Measurements from ENCODE around the gene TMOD3. TPM values are rescaled to one million over a fixed set of nuclear protein-coding genes. Genes with fewer than 3 reads are reported as not detected.

TMOD3 gene
- total RNA-seq, 1 experiment from 2014 or later = 54.4 TPM

- ChIA-PET CTCF (interaction anchor here (0.7 kb wide), 1 partner anchor 139 kb away, joined by 3 read pairs; no protein-coding TSS in a partner anchor), POLR2A (no interaction called here)
- H3K4me3 ChIP-seq (ENCODE audit: low read depth, low read length) = no peak overlapping the region
- DNase-seq = no peak
- H3K9me3 Mint-ChIP-seq (ENCODE audit: unreplicated experiment) = no peaks in the 10 kb centered on the region
- H3K36me3 ChIP-seq (ENCODE audit: control insufficient read depth, insufficient read depth, low read length) = no peaks in the 10 kb centered on the region
- H3K27me3 Mint-ChIP-seq (ENCODE audit: insufficient read depth, unreplicated experiment) = no peaks in the 10 kb centered on the region
- H3K27me3 ChIP-seq (replicated peaks; ENCODE audit: control insufficient read depth, insufficient read depth, low read length) = no peaks in the 10 kb centered on the region
- H3K9me3 ChIP-seq = no peaks in the 10 kb centered on the region
- no TSS peak for BruUV-seq (replicated peaks)
- TF ChIP-seq CTCF (IDR thresholded peaks at IDR 0.05; ENCODE audit: insufficient read depth in 1 of 2, low read depth in 1 of 2, low read length in 1 of 2, severe bottlenecking in 1 of 2, unreplicated experiment in 1 of 2) = no peak
- H3K36me3 Mint-ChIP-seq (ENCODE audit: insufficient read depth, unreplicated experiment) = peaks cover 37% of the 10 kb centered on the region
- no peak overlapping the region for H3K27ac Mint-ChIP-seq (ENCODE audit: unreplicated experiment)
- H3K4me3 Mint-ChIP-seq (ENCODE audit: unreplicated experiment) = no peak overlapping the region
- intact Hi-C loops (cut with micrococcal nuclease; ENCODE audit: unreplicated experiment) = no loop called here
- peaks cover 6% of the 10 kb centered on the region for H3K4me1 Mint-ChIP-seq (ENCODE audit: low read depth, unreplicated experiment)
- H3K4me1 ChIP-seq = no peaks in the 10 kb centered on the region
Observed at GRCh38 chr15:51866751-51867150, 37.3 kb downstream of the TMOD3 start.

GRCh38 chr15:51869060-51869421 lies 39.6 kb downstream of the TMOD3 start:
- no peak overlapping the region for H3K27ac Mint-ChIP-seq (ENCODE audit: unreplicated experiment)
- no peak overlapping the region for H3K4me3 ChIP-seq (ENCODE audit: low read depth, low read length)
- intact Hi-C loops (cut with micrococcal nuclease; ENCODE audit: unreplicated experiment) = no loop called here
- H3K9me3 ChIP-seq = no peaks in the 10 kb centered on the region
- H3K4me3 Mint-ChIP-seq (ENCODE audit: unreplicated experiment) = no peak overlapping the region
- H3K36me3 ChIP-seq (ENCODE audit: control insufficient read depth, insufficient read depth, low read length) = no peaks in the 10 kb centered on the region
- H3K4me1 Mint-ChIP-seq (ENCODE audit: low read depth, unreplicated experiment) = no peaks in the 10 kb centered on the region
- ChIA-PET CTCF (no interaction called here), POLR2A (no interaction called here)
- no TSS peak for BruUV-seq (replicated peaks)
- H3K36me3 Mint-ChIP-seq (ENCODE audit: insufficient read depth, unreplicated experiment) = peaks cover 33% of the 10 kb centered on the region
- no peaks in the 10 kb centered on the region for H3K9me3 Mint-ChIP-seq (ENCODE audit: unreplicated experiment)
- no peaks in the 10 kb centered on the region for H3K27me3 ChIP-seq (replicated peaks; ENCODE audit: control insufficient read depth, insufficient read depth, low read length)
- H3K27me3 Mint-ChIP-seq (ENCODE audit: insufficient read depth, unreplicated experiment) = no peaks in the 10 kb centered on the region
- H3K4me1 ChIP-seq = peaks cover 2% of the 10 kb centered on the region
- TF ChIP-seq CTCF (IDR thresholded peaks at IDR 0.05; ENCODE audit: insufficient read depth in 1 of 2, low read depth in 1 of 2, low read length in 1 of 2, severe bottlenecking in 1 of 2, unreplicated experiment in 1 of 2) = no peak
- DNase-seq = no peak

- no peak overlapping the region for H3K4me3 ChIP-seq (ENCODE audit: low read depth, low read length)
- ChIA-PET POLR2A (no interaction called here), CTCF (no interaction called here)
- Mint-ChIP-seq H3K4me1 (ENCODE audit: low read depth, unreplicated experiment) (peaks cover 12% of the 10 kb centered on the region), H3K27me3 (ENCODE audit: insufficient read depth, unreplicated experiment) (no peaks in the 10 kb centered on the region), H3K4me3 (ENCODE audit: unreplicated experiment) (no peak overlapping the region), H3K36me3 (ENCODE audit: insufficient read depth, unreplicated experiment) (peaks cover 35% of the 10 kb centered on the region), H3K27ac (ENCODE audit: unreplicated experiment) (no peak overlapping the region), H3K9me3 (ENCODE audit: unreplicated experiment) (no peaks in the 10 kb centered on the region)
- no peaks in the 10 kb centered on the region; the same call in 1 of the 2 replicates for H3K36me3 ChIP-seq (ENCODE audit: control insufficient read depth, insufficient read depth, low read length)
- H3K4me1 ChIP-seq = peaks cover 18% of the 10 kb centered on the region
- BruUV-seq (replicated peaks) = no TSS peak
- no peak for DNase-seq
- no peak for TF ChIP-seq CTCF (IDR thresholded peaks at IDR 0.05; ENCODE audit: insufficient read depth in 1 of 2, low read depth in 1 of 2, low read length in 1 of 2, severe bottlenecking in 1 of 2, unreplicated experiment in 1 of 2)
- H3K27me3 ChIP-seq (replicated peaks; ENCODE audit: control insufficient read depth, insufficient read depth, low read length) = no peaks in the 10 kb centered on the region
- intact Hi-C loops (cut with micrococcal nuclease; ENCODE audit: unreplicated experiment) = no loop called here
- no peaks in the 10 kb centered on the region for H3K9me3 ChIP-seq
Observed at GRCh38 chr15:51870774-51871173, 41.3 kb downstream of the TMOD3 start.

All from Caco-2 (cell line).